ENCODE data around the gene TTC8.
"Not testable (repeated sequence)": the region's sequence is repeated elsewhere in the genome, so short reads cannot be mapped to it uniquely, and the experiment has no call there.

Gene TTC8

GRCh38 chr14:88856786-88857366 is 32.4 kb downstream of the TTC8 start:
- Mint-ChIP-seq H3K27ac (no peak overlapping the region), H3K4me3 (no peak overlapping the region), H3K27me3 (no peaks in the 10 kb centered on the region), H3K9me3 (no peaks in the 10 kb centered on the region), H3K36me3 (ENCODE audit: insufficient read depth) (no peaks in the 10 kb centered on the region), H3K4me1 (ENCODE audit: low read depth in 2 of 2) (no peaks in the 10 kb centered on the region)
- DNase-seq (no peak), ATAC-seq (replicated peaks) (no peak)

- H3K27ac Mint-ChIP-seq; H3K4me1 Mint-ChIP-seq (ENCODE audit: low read depth in 2 of 2); DNase-seq; ATAC-seq (replicated peaks); H3K27me3 Mint-ChIP-seq; H3K4me3 Mint-ChIP-seq; H3K9me3 Mint-ChIP-seq; H3K36me3 Mint-ChIP-seq (ENCODE audit: insufficient read depth): not testable (repeated sequence)
Measured at GRCh38 chr14:88857861-88858260, 33.4 kb downstream of the TTC8 start.

GRCh38 chr14:88859118-88859517 is 34.7 kb downstream of the TTC8 start:
- H3K36me3 Mint-ChIP-seq (ENCODE audit: insufficient read depth); H3K4me1 Mint-ChIP-seq (ENCODE audit: low read depth in 2 of 2); ATAC-seq (replicated peaks); H3K9me3 Mint-ChIP-seq; H3K27me3 Mint-ChIP-seq; H3K4me3 Mint-ChIP-seq; DNase-seq; H3K27ac Mint-ChIP-seq: not testable (repeated sequence)

- H3K27me3 Mint-ChIP-seq: no peaks in the 10 kb centered on the region
- no peak for DNase-seq
- no peak overlapping the region for H3K27ac Mint-ChIP-seq
- H3K4me1 Mint-ChIP-seq (ENCODE audit: low read depth in 2 of 2): no peaks in the 10 kb centered on the region
- H3K4me3 Mint-ChIP-seq: no peak overlapping the region
- H3K9me3 Mint-ChIP-seq: no peaks in the 10 kb centered on the region
- ATAC-seq (replicated peaks): no peak
- H3K36me3 Mint-ChIP-seq (ENCODE audit: insufficient read depth): no peaks in the 10 kb centered on the region
Measured at GRCh38 chr14:88863167-88863566, 38.7 kb downstream of the TTC8 start.

GRCh38 chr14:88864198-88864597 is 39.7 kb downstream of the TTC8 start:
- Mint-ChIP-seq H3K9me3 (no peaks in the 10 kb centered on the region), H3K4me1 (ENCODE audit: low read depth in 2 of 2) (no peaks in the 10 kb centered on the region), H3K4me3 (no peak overlapping the region), H3K27ac (no peak overlapping the region), H3K27me3 (no peaks in the 10 kb centered on the region), H3K36me3 (ENCODE audit: insufficient read depth) (no peaks in the 10 kb centered on the region)
- ATAC-seq (replicated peaks): no peak
- DNase-seq: no peak

GRCh38 chr14:88866305-88866704 is 41.9 kb downstream of the TTC8 start:
- Mint-ChIP-seq H3K27me3 (no peaks in the 10 kb centered on the region), H3K4me1 (ENCODE audit: low read depth in 2 of 2) (no peaks in the 10 kb centered on the region), H3K27ac (no peak overlapping the region), H3K4me3 (no peak overlapping the region), H3K9me3 (no peaks in the 10 kb centered on the region), H3K36me3 (ENCODE audit: insufficient read depth) (no peaks in the 10 kb centered on the region)
- no peak for DNase-seq
- ATAC-seq (replicated peaks): no peak

- Mint-ChIP-seq H3K9me3 (no peaks in the 10 kb centered on the region), H3K27me3 (no peaks in the 10 kb centered on the region), H3K36me3 (ENCODE audit: insufficient read depth) (no peaks in the 10 kb centered on the region), H3K27ac (no peak overlapping the region), H3K4me3 (no peak overlapping the region), H3K4me1 (ENCODE audit: low read depth in 2 of 2) (no peaks in the 10 kb centered on the region)
- ATAC-seq (replicated peaks) (no peak), DNase-seq (no peak)
Measured at GRCh38 chr14:88868558-88869159, 44.2 kb downstream of the TTC8 start.

- Mint-ChIP-seq H3K4me1 (ENCODE audit: low read depth in 2 of 2) (no peaks in the 10 kb centered on the region), H3K9me3 (no peaks in the 10 kb centered on the region), H3K27ac (no peak overlapping the region), H3K27me3 (no peaks in the 10 kb centered on the region), H3K36me3 (ENCODE audit: insufficient read depth) (no peaks in the 10 kb centered on the region), H3K4me3 (no peak overlapping the region)
- no peak for ATAC-seq (replicated peaks)
- DNase-seq: no peak
Measured at GRCh38 chr14:88870777-88871176, 46.3 kb downstream of the TTC8 start.

GRCh38 chr14:88871429-88871828 is 47.0 kb downstream of the TTC8 start:
- Mint-ChIP-seq H3K4me1 (ENCODE audit: low read depth in 2 of 2) (no peaks in the 10 kb centered on the region), H3K4me3 (no peak overlapping the region), H3K27me3 (no peaks in the 10 kb centered on the region), H3K36me3 (ENCODE audit: insufficient read depth) (no peaks in the 10 kb centered on the region), H3K9me3 (no peaks in the 10 kb centered on the region), H3K27ac (no peak overlapping the region)
- ATAC-seq (replicated peaks) (no peak), DNase-seq (no peak)

- ATAC-seq (replicated peaks): no peak
- no peaks in the 10 kb centered on the region for H3K36me3 Mint-ChIP-seq (ENCODE audit: insufficient read depth)
- no peaks in the 10 kb centered on the region for H3K9me3 Mint-ChIP-seq
- H3K27me3 Mint-ChIP-seq: no peaks in the 10 kb centered on the region
- no peak overlapping the region for H3K4me3 Mint-ChIP-seq
- no peak overlapping the region for H3K27ac Mint-ChIP-seq
- DNase-seq: no peak
- H3K4me1 Mint-ChIP-seq (ENCODE audit: low read depth in 2 of 2): no peaks in the 10 kb centered on the region
Measured at GRCh38 chr14:88872976-88873375, 48.5 kb downstream of the TTC8 start.

GRCh38 chr14:88877192-88877591 is 52.7 kb downstream of the TTC8 start:
- Mint-ChIP-seq H3K27me3 (no peaks in the 10 kb centered on the region), H3K9me3 (peaks cover 3 to 4% of the 10 kb centered on the region in 2 donors), H3K4me3 (no peak overlapping the region), H3K4me1 (ENCODE audit: low read depth in 2 of 2) (no peaks in the 10 kb centered on the region), H3K36me3 (ENCODE audit: insufficient read depth) (no peaks in the 10 kb centered on the region), H3K27ac (no peak overlapping the region)
- ATAC-seq (replicated peaks) (no peak), DNase-seq (no peak)

- H3K36me3 Mint-ChIP-seq (ENCODE audit: insufficient read depth): no peaks in the 10 kb centered on the region
- peaks cover 5 to 19% of the 10 kb centered on the region in 2 donors for H3K9me3 Mint-ChIP-seq
- ATAC-seq (replicated peaks): no peak
- H3K4me1 Mint-ChIP-seq (ENCODE audit: low read depth in 2 of 2): no peaks in the 10 kb centered on the region
- no peak for DNase-seq
- peaks cover 6 to 14% of the 10 kb centered on the region in 2 donors for H3K27me3 Mint-ChIP-seq
- no peak overlapping the region for H3K4me3 Mint-ChIP-seq
- H3K27ac Mint-ChIP-seq: no peak overlapping the region
Measured at GRCh38 chr14:88879022-88879421, 54.6 kb downstream of the TTC8 start.

- Mint-ChIP-seq H3K27me3 (peaks cover 21 to 27% of the 10 kb centered on the region in 2 donors), H3K27ac (no peak overlapping the region), H3K36me3 (ENCODE audit: insufficient read depth) (no peaks in the 10 kb centered on the region), H3K4me1 (ENCODE audit: low read depth in 2 of 2) (no peaks in the 10 kb centered on the region), H3K9me3 (peaks cover 5 to 19% of the 10 kb centered on the region in 2 donors), H3K4me3 (no peak overlapping the region)
- DNase-seq (no peak), ATAC-seq (replicated peaks) (no peak)
Measured at GRCh38 chr14:88882236-88882635, 57.8 kb downstream of the TTC8 start.

GRCh38 chr14:88895116-88895515 is 70.7 kb downstream of the TTC8 start:
- ATAC-seq (replicated peaks) (no peak), DNase-seq (no peak)
- Mint-ChIP-seq H3K4me1 (ENCODE audit: low read depth in 2 of 2) (no peaks in the 10 kb centered on the region), H3K36me3 (ENCODE audit: insufficient read depth) (no peaks in the 10 kb centered on the region), H3K4me3 (no peak overlapping the region), H3K27me3 (peaks cover 25 to 42% of the 10 kb centered on the region in 2 donors), H3K9me3 (no peaks in the 10 kb centered on the region), H3K27ac (no peak overlapping the region)

Measured in effector memory CD8-positive, alpha-beta T cell (primary cell).